Suprapubic skin (tissue), 4 donors: ENCODE results near the gene HSPA1A. TPM values are rescaled to one million over a fixed set of nuclear protein-coding genes. Genes with fewer than 3 reads are reported as not detected.

Experiments
- DNase-seq, 2 donors: peaks; one replicate each; pipeline ENCODE4 v3.0.0-alpha.2; 2019; ENCODE audit warnings: low spot score in 2 of 2
- H3K27ac ChIP-seq: fragments of 200-600 bp; sonication (generic); one replicate; pipeline ENCODE4 v1.5.1; 2019
- H3K27me3 ChIP-seq: fragments of 200-600 bp; sonication (generic); one replicate; pipeline ENCODE4 v1.5.1; 2019
- H3K36me3 ChIP-seq: fragments of 200-600 bp; sonication (generic); one replicate; pipeline ENCODE4 v1.5.1; 2019
- H3K4me1 ChIP-seq: fragments of 200-600 bp; sonication (generic); one replicate; pipeline ENCODE4 v1.5.1; 2019
- H3K4me3 ChIP-seq: fragments of 200-600 bp; sonication (generic); one replicate; pipeline ENCODE4 v1.5.1; 2019; ENCODE audit warnings: mild to moderate bottlenecking
- H3K9me3 ChIP-seq: fragments of 200-600 bp; sonication (generic); one replicate; pipeline ENCODE4 v1.5.1; 2019
- CTCF ChIP-seq, 2 donors: fragments of 200-600 bp in 1 of 2; fragments of 450-650 bp in 1 of 2; sonication (generic) in 1 of 2; IDR thresholded peaks; one replicate each; pipeline ENCODE4 v1.5.1; 2016 to 2019; ENCODE audit warnings: antibody characterized with exemption in 2 of 2, mild to moderate bottlenecking in 1 of 2, moderate library complexity in 1 of 2
- EP300 ChIP-seq: sonication (generic); formaldehyde crosslinking; IDR thresholded peaks from one replicate; pipeline ENCODE4 v1.6.1; 2017; ENCODE audit warnings: antibody characterized with exemption
- POLR2A ChIP-seq, 2 donors: fragments of 450-650 bp; IDR thresholded peaks; one replicate each; pipeline ENCODE4 v1.6.1; 2017; ENCODE audit warnings: antibody characterized with exemption in 2 of 2, mild to moderate bottlenecking in 2 of 2, moderate library complexity in 2 of 2
- POLR2AphosphoS5 ChIP-seq, 3 donors: sonication (generic); formaldehyde crosslinking; IDR thresholded peaks; one replicate each; pipeline ENCODE4 v1.6.1; 2017; ENCODE audit warnings: antibody characterized with exemption in 3 of 3
- WGBS: methylation state at CpG from one replicate; pipeline ENCODE4 v1.1.5; 2018; 5-methylcytosine and 5-hydroxymethylcytosine counted together
- total RNA-seq, 4 donors: library from RNA; depleted of rRNA; stranded (reverse); fragments of >200 nt; gene quantifications; one replicate each; pipeline ENCODE4 v1.1.0, GENCODE V29; 2016

The HSPA1A gene
- total RNA-seq, 4 donors from 2014 or later, result 200 to 464 (median 408) TPM

- Histone ChIP-seq H3K27me3 (no peaks in the 10 kb centered on the region), H3K27ac (no peak overlapping the region), H3K36me3 (peaks cover 2% of the 10 kb centered on the region), H3K9me3 (no peaks in the 10 kb centered on the region), H3K4me3 (no peak overlapping the region), H3K4me1 (peaks cover 27% of the 10 kb centered on the region)
- no peak for DNase-seq
- TF ChIP-seq CTCF (IDR thresholded peaks at IDR 0.05) (no peak), POLR2A (IDR thresholded peaks at IDR 0.05) (no peak), EP300 (no peak), POLR2AphosphoS5 (IDR thresholded peaks at IDR 0.05) (no peak)
- WGBS, result 78% methylated on average over 19 of the region's 21 CpGs
Measured at GRCh38 chr6:31865205-31866118, 50.1 kb downstream of the HSPA1A start.

Other genes with a start within 250 kb of the HSPA1A start
- under 1 TPM in 1 of 4 donors, not detected in 3; 0.47 TPM for gene LTA, start 243.3 kb upstream of the HSPA1A start, total RNA-seq
- 1 to 10 TPM; 1.0 to 6.4 (median 3.3) TPM for gene TNF, start 240.0 kb upstream of the HSPA1A start, total RNA-seq
- gene LTB, start 233.1 kb upstream of the HSPA1A start, total RNA-seq, result not detected
- gene LST1, start 229.3 kb upstream of the HSPA1A start, total RNA-seq, result 10 to 100 TPM in 1 of 4 donors, 1 to 10 TPM in 3; 3.7 to 72.9 (median 6.7) TPM
- gene NCR3, start 222.5 kb upstream of the HSPA1A start, total RNA-seq, result not detected
- 10 to 100 TPM in 1 of 4 donors, 1 to 10 TPM in 3; 2.6 to 16.3 (median 5.8) TPM for gene AIF1, start 200.3 kb upstream of the HSPA1A start, total RNA-seq
- gene PRRC2A, start 194.8 kb upstream of the HSPA1A start, total RNA-seq, result 100 to 1,000 TPM; 100 to 163 (median 113) TPM
- gene BAG6, start 162.9 kb upstream of the HSPA1A start, total RNA-seq, result 100 to 1,000 TPM; 239 to 360 (median 309) TPM
- 1 to 10 TPM; 2.8 to 8.3 (median 6.1) TPM for gene APOM, start 159.6 kb upstream of the HSPA1A start, total RNA-seq
- gene C6orf47, start 154.8 kb upstream of the HSPA1A start, total RNA-seq, result 10 to 100 TPM; 31.6 to 41.0 (median 38.1) TPM
- gene GPANK1, start 150.5 kb upstream of the HSPA1A start, total RNA-seq, result 10 to 100 TPM; 15.0 to 22.6 (median 20.1) TPM
- 100 to 1,000 TPM; 381 to 429 (median 403) TPM for gene CSNK2B, start 149.5 kb upstream of the HSPA1A start, total RNA-seq
- 10 to 100 TPM; 11.4 to 63.7 (median 13.9) TPM for gene LY6G5B, start 145.6 kb upstream of the HSPA1A start, total RNA-seq
- 1 to 10 TPM in 1 of 4 donors, under 1 TPM in 1, not detected in 2; 0.73 to 5.1 TPM for gene LY6G5C, start 134.5 kb upstream of the HSPA1A start, total RNA-seq
- 10 to 100 TPM; 49.4 to 68.2 (median 57.3) TPM for gene ABHD16A, start 112.2 kb upstream of the HSPA1A start, total RNA-seq
- gene LY6G6F, start 108.7 kb upstream of the HSPA1A start, total RNA-seq, result not detected
- gene LY6G6D, start 100.2 kb upstream of the HSPA1A start, total RNA-seq, result 10 to 100 TPM in 1 of 4 donors, 1 to 10 TPM in 1, not detected in 2; 5.5 to 30.8 TPM
- 100 to 1,000 TPM in 3 of 4 donors, 10 to 100 TPM in 1; 80.0 to 376 (median 338) TPM for gene LY6G6C, start 93.8 kb upstream of the HSPA1A start, total RNA-seq
- gene MPIG6B, start 92.2 kb upstream of the HSPA1A start, total RNA-seq, result 1 to 10 TPM; 1.6 to 4.6 (median 4.5) TPM
- 10 to 100 TPM; 66.8 to 84.2 (median 68.3) TPM for gene DDAH2, start 86.2 kb upstream of the HSPA1A start, total RNA-seq
- gene CLIC1, start 79.0 kb upstream of the HSPA1A start, total RNA-seq, result 100 to 1,000 TPM; 239 to 420 (median 333) TPM
- gene MSH5, start 75.5 kb upstream of the HSPA1A start, total RNA-seq, result 10 to 100 TPM; 12.6 to 60.1 (median 17.2) TPM
- gene SAPCD1, start 52.9 kb upstream of the HSPA1A start, total RNA-seq, result 10 to 100 TPM in 3 of 4 donors, 1 to 10 TPM in 1; 9.3 to 42.2 (median 20.3) TPM
- 1 to 10 TPM; 1.3 to 3.3 (median 2.3) TPM for gene VWA7, start 38.2 kb upstream of the HSPA1A start, total RNA-seq
- gene VARS1, start 19.8 kb upstream of the HSPA1A start, total RNA-seq, result 10 to 100 TPM; 48.8 to 60.0 (median 59.1) TPM
- gene LSM2, start 8.6 kb upstream of the HSPA1A start, total RNA-seq, result 10 to 100 TPM; 21.7 to 39.5 (median 30.2) TPM
- gene HSPA1L, start 260 bp upstream of the HSPA1A start, total RNA-seq, result 1 to 10 TPM in 3 of 4 donors, under 1 TPM in 1; 0.83 to 3.1 (median 1.8) TPM
- gene HSPA1B, start 12.2 kb downstream of the HSPA1A start, total RNA-seq, result 100 to 1,000 TPM; 243 to 686 (median 558) TPM
- 10 to 100 TPM; 22.2 to 42.7 (median 39.8) TPM for gene NEU1, start 47.3 kb downstream of the HSPA1A start, total RNA-seq
- gene SLC44A4, start 63.5 kb downstream of the HSPA1A start, total RNA-seq, result 1 to 10 TPM; 1.4 to 7.4 (median 4.1) TPM
- 10 to 100 TPM; 38.7 to 48.9 (median 42.9) TPM for gene EHMT2, start 82.2 kb downstream of the HSPA1A start, total RNA-seq
- 1 to 10 TPM in 3 of 4 donors, under 1 TPM in 1; 0.49 to 2.6 (median 1.5) TPM for gene ZBTB12, start 86.5 kb downstream of the HSPA1A start, total RNA-seq
- gene C2, start 112.2 kb downstream of the HSPA1A start, total RNA-seq, result 1 to 10 TPM; 2.6 to 6.4 (median 4.1) TPM
- gene CFB, start 130.6 kb downstream of the HSPA1A start, total RNA-seq, result 1 to 10 TPM; 3.7 to 6.8 (median 5.1) TPM
- gene NELFE, start 143.4 kb downstream of the HSPA1A start, total RNA-seq, result 10 to 100 TPM; 56.7 to 72.1 (median 65.8) TPM
- gene SKIC2, start 143.6 kb downstream of the HSPA1A start, total RNA-seq, result 10 to 100 TPM; 31.3 to 60.4 (median 49.3) TPM
- 10 to 100 TPM; 13.1 to 25.3 (median 16.4) TPM for gene DXO, start 156.6 kb downstream of the HSPA1A start, total RNA-seq
- gene C4A, start 166.5 kb downstream of the HSPA1A start, total RNA-seq, result 10 to 100 TPM in 1 of 4 donors, 1 to 10 TPM in 3; 4.0 to 10.2 (median 5.3) TPM
- 1 to 10 TPM; 1.3 to 9.4 (median 5.1) TPM for gene C4B, start 199.3 kb downstream of the HSPA1A start, total RNA-seq
- 1 to 10 TPM in 1 of 4 donors, under 1 TPM in 1, not detected in 2; 0.39 to 2.3 TPM for gene CYP21A2, start 222.9 kb downstream of the HSPA1A start, total RNA-seq